K562 (cell line): ENCODE results near the gene ANKMY2. TPM values are rescaled to one million over a fixed set of nuclear protein-coding genes. Genes with fewer than 3 reads are reported as not detected.

Experiments used
- ATAC-seq: fragments of 200-7000 bp; cut with Tn5 transposase; 3 replicates; pipeline ENCODE4 v1.9.1; 2020; ENCODE audit warnings: moderate library complexity
- BruUV-seq: library from RNA; stranded (reverse); fragments of 400-500 nt; replicated peaks from 2 replicates; lab custom pipeline; 2021; lab: Mats Ljungman, UMichigan
- CTCF ChIA-PET: fragments of 300-600 bp; formaldehyde crosslinking; extraction: SDS; loops from one replicate; lab custom pipeline; 2021; ENCODE audit warnings: low intra/inter-chr PET ratio; lab: Yijun Ruan, JAX
- POLR2A ChIA-PET: fragments of 300-600, 350-650 bp; sonication (Branson Sonifier 250); formaldehyde crosslinking; extraction: SDS; loops from one replicate; lab custom pipeline; 2021; ENCODE audit warnings: antibody characterized with exemption, inconsistent platforms; lab: Yijun Ruan, JAX
- DNase-seq, 4 experiments: peaks; one replicate each; pipeline versions ENCODE4 v3.0.0 to v3.0.0-alpha.2; 2011 to 2018; ENCODE audit warnings: low spot score in 3 of 4, mixed read lengths in 3 of 4; ENCODE audit errors: extremely low read depth in 1 of 4
- FAIRE-seq: peaks from 2 replicates; lab custom pipeline; 2011; peaks lifted over from hg19 to GRCh38; lab: Jason Lieb, UNC
- H2AFZ ChIP-seq: 2 replicates; pipeline ENCODE4 v1.6.0; 2011; ENCODE audit warnings: low read depth, low read length, control low read depth, inconsistent platforms
- H3K27ac ChIP-seq: fragments of 200-600 bp; 3 replicates; pipeline ENCODE4 v1.8.0; 2011; ENCODE audit warnings: low read depth, mild to moderate bottlenecking, control low read depth, inconsistent platforms, low read length, moderate library complexity, mixed read lengths; ENCODE audit errors: extremely low read depth
- H3K27me3 ChIP-seq, 2 experiments: fragments of 300-600 bp in 1 of 2; 2 replicates in 1 of 2; 3 replicates in 1 of 2; pipeline versions ENCODE4 v1.6.0 to v1.8.0; 2011; ENCODE audit warnings: inconsistent platforms in 2 of 2, low read length in 2 of 2, mild to moderate bottlenecking in 1 of 2, mixed read lengths in 1 of 2, moderate library complexity in 1 of 2; ENCODE audit not compliant: control insufficient read depth in 2 of 2, insufficient read depth in 2 of 2
- H3K36me3 ChIP-seq: fragments of 300-600 bp; 3 replicates; pipeline ENCODE4 v1.8.0; 2011; ENCODE audit warnings: mild to moderate bottlenecking, low read length, inconsistent platforms; ENCODE audit not compliant: control insufficient read depth, insufficient read depth
- H3K4me1 ChIP-seq, 2 experiments: fragments of 200-600 bp in 1 of 2; replicated peaks in 1 of 2; 2 replicates in 1 of 2; 3 replicates in 1 of 2; pipeline versions ENCODE4 v1.5.1 to v1.8.0; 2011; ENCODE audit warnings: inconsistent platforms in 2 of 2, low read length in 2 of 2, mild to moderate bottlenecking in 1 of 2, mixed read lengths in 1 of 2, moderate library complexity in 1 of 2; ENCODE audit not compliant: control insufficient read depth in 2 of 2, insufficient read depth in 2 of 2
- H3K4me2 ChIP-seq: 2 replicates; pipeline ENCODE4 v1.6.1; 2011; ENCODE audit warnings: low read length, control low read depth, inconsistent platforms, mixed read lengths; ENCODE audit not compliant: insufficient read depth
- H3K4me3 ChIP-seq: fragments of 200-600 bp; sonication (generic), shearing (Covaris generic); 2 replicates; pipeline ENCODE4 v1.5.1; 2016; ENCODE audit warnings: control low read depth, inconsistent platforms
- H3K79me2 ChIP-seq: fragments of 200-600 bp; 3 replicates; pipeline ENCODE4 v1.8.0; 2011; ENCODE audit warnings: low read length, inconsistent platforms; ENCODE audit not compliant: control insufficient read depth, insufficient read depth
- H3K9ac ChIP-seq, 2 experiments: 2 replicates each; pipeline versions ENCODE4 v1.6.0 to v1.6.1; 2011; ENCODE audit warnings: low read depth in 2 of 2, low read length in 2 of 2, control low read depth in 1 of 2, inconsistent platforms in 1 of 2, mild to moderate bottlenecking in 1 of 2, mixed read lengths in 1 of 2; ENCODE audit not compliant: insufficient read depth in 1 of 2
- H3K9me1 ChIP-seq: one replicate; pipeline ENCODE4 v1.6.0; 2011; ENCODE audit warnings: inconsistent platforms, mild to moderate bottlenecking, low read length, moderate library complexity; ENCODE audit not compliant: control insufficient read depth, insufficient read depth
- H3K9me3 ChIP-seq: replicated peaks from 2 replicates; pipeline ENCODE4 v1.5.1; 2011; ENCODE audit warnings: low read depth, low read length, inconsistent platforms; ENCODE audit not compliant: control insufficient read depth, insufficient read depth
- H4K20me1 ChIP-seq: replicated peaks from 2 replicates; pipeline ENCODE4 v1.6.1; 2011; ENCODE audit warnings: low read length, inconsistent platforms, mixed read lengths; ENCODE audit not compliant: control insufficient read depth, insufficient read depth
- PBX2 ChIP-seq, 2 experiments: IDR thresholded peaks in 1 of 2; conservative IDR thresholded peaks in 1 of 2; 2 replicates each; pipeline ENCODE4 v1.6.1; 2016; ENCODE audit warnings: low read depth in 2 of 2, mild to moderate bottlenecking in 1 of 2, missing compliant biosample characterization in 1 of 2, missing genetic modification characterization in 1 of 2, moderate library complexity in 1 of 2
- SMARCE1 ChIP-seq: fragments of 450-650 bp; IDR thresholded peaks from 2 replicates; pipeline ENCODE4 v1.7.1; 2016; ENCODE audit warnings: mild to moderate bottlenecking
- WGBS: fragments of 100-300 bp; shearing (Covaris generic); methylation state at CpG from one replicate; pipeline ENCODE4 v1.1.6; 2016; ENCODE audit warnings: low coverage, mixed read lengths; ENCODE audit not compliant: insufficient coverage; ENCODE audit errors: missing lambda C conversion rate; 5-methylcytosine and 5-hydroxymethylcytosine counted together
- in situ Hi-C: fragments of 300-500 bp; cut with MboI; formaldehyde crosslinking; loops from 4 replicates; pipeline ENCODE4 v1.15.0; 2018; ENCODE audit warnings: inconsistent platforms, mixed read lengths
- intact Hi-C: fragments of 100-400 bp; cut with micrococcal nuclease; formaldehyde crosslinking; loops from 2 replicates; pipeline ENCODE4 v1.14.2; 2022
- polyA plus RNA-seq, 8 experiments: library from polyadenylated mRNA; depleted of rRNA in 4 of 8; stranded (reverse) in 5 of 8; unstranded in 3 of 8; fragments of >200 nt; fragmentation: Nextera tagmentation in 2 of 8; fragmentation: Illumina TruSeq in 1 of 8; extraction: Ambion mirVana in 2 of 8; extraction: Trizol in 1 of 8; gene quantifications; 2 replicates each; pipeline versions ENCODE4 v1.2.1 to v1.2.3, GENCODE V29; 2011 to 2014; ENCODE audit warnings: inconsistent platforms in 1 of 8, missing spikeins in 1 of 8
- total RNA-seq, 7 experiments: library from RNA; depleted of rRNA in 6 of 7; stranded (reverse); fragments of >200 nt in 6 of 7; fragmentation: Illumina TruSeq in 2 of 7; extraction: Trizol in 2 of 7; gene quantifications; 2 replicates each; pipeline versions ENCODE4 v1.2.1 to v1.2.3, GENCODE V29; 2011 to 2021; ENCODE audit warnings: low replicate concordance in 1 of 7

Gene ANKMY2
- total and polyA plus RNA-seq, 9 of the 15 experiments (the other 6 are each of a cell fraction or from before 2014, with no cell fraction given), result 38.9 to 71.5 (median 48.8) TPM

GRCh38 chr7:16563281-16564022 is 82.1 kb downstream of the ANKMY2 start:
- no peak for TF ChIP-seq SMARCE1
- no peak for TF ChIP-seq PBX2 (CRISPR knock-in tag; IDR thresholded peaks at IDR 0.05; ENCODE audit: low read depth)
- TF ChIP-seq PBX2 (tag; conservative IDR thresholded peaks at IDR 0.05; ENCODE audit: low read depth), result 0 out of 2 replicates have a peak, but pooled peaks have one; percentile 18
- FAIRE-seq (no peak), DNase-seq (no peak), ATAC-seq (no peak; the same call in 2 of the 3 replicates)
- Histone ChIP-seq H2AFZ (peak overlapping the region; percentile 71), H3K27ac (0 out of 3 replicates have a peak overlapping the region, but pooled peaks have one; percentile 9), H3K9me1 (no peaks in the 10 kb centered on the region), H3K79me2 (no peaks in the 10 kb centered on the region), H3K9me3 (no peaks in the 10 kb centered on the region), H3K4me1 (no peaks in the 10 kb centered on the region; a peak in 2 of 5 replicates), H3K9ac (no peak overlapping the region; a peak in 1 of 4 replicates), H3K36me3 (no peaks in the 10 kb centered on the region), H3K4me2 (0 out of 2 replicates have a peak overlapping the region, but pooled peaks have one; percentile 12), H4K20me1 (no peaks in the 10 kb centered on the region), H3K4me3 (no peak overlapping the region), H3K27me3 (no peaks in the 10 kb centered on the region)
- CTCF ChIA-PET, result interaction anchor here (0.6 to 3.3 kb wide), 3 partner anchors 131 to 476 kb away, joined by 3 to 20 read pairs (median 10); no protein-coding TSS in a partner anchor
- intact Hi-C loops, result loop anchor here (2.0 to 5.0 kb wide), 2 partner anchors 71 to 295 kb away; no protein-coding TSS in a partner anchor
- in situ Hi-C loops, result loop anchor here (10.0 to 25.0 kb wide), 2 partner anchors 299 to 476 kb away; no protein-coding TSS in a partner anchor
- POLR2A ChIA-PET, result interaction anchor here (0.9 kb wide), 2 partner anchors 11 to 142 kb away, joined by 3 to 4 read pairs; partner anchors contain the start of gene CRPPA
- no TSS peak for BruUV-seq
- WGBS, result 55% methylated on average over 5 of the region's 5 CpGs
